Upper lobe of left lung (tissue), 4 donors: ENCODE measurements around the gene CUEDC1.

Experiments
- CTCF ChIP-seq, 6 experiments: fragments of 450-650 bp in 4 of 6; fragments of 200-600 bp in 2 of 6; sonication (generic) in 2 of 6; IDR thresholded peaks; one replicate each; pipeline ENCODE4 v1.5.1; 2016 to 2019; ENCODE audit warnings: antibody characterized with exemption in 6 of 6
- EP300 ChIP-seq, 4 donors: sonication (generic); formaldehyde crosslinking; IDR thresholded peaks; one replicate each; pipeline ENCODE4 v1.5.1; 2017; ENCODE audit warnings: antibody characterized with exemption in 4 of 4, control low read depth in 2 of 4
- POLR2A ChIP-seq, 4 donors: fragments of 450-650 bp; IDR thresholded peaks; one replicate each; pipeline ENCODE4 v1.5.1; 2016 to 2017; ENCODE audit warnings: antibody characterized with exemption in 4 of 4, mild to moderate bottlenecking in 2 of 4
- POLR2AphosphoS5 ChIP-seq, 2 donors: sonication (generic); formaldehyde crosslinking; IDR thresholded peaks; one replicate each; pipeline ENCODE4 v1.5.1; 2017; ENCODE audit warnings: antibody characterized with exemption in 2 of 2

GRCh38 chr17:57838453-57838852 is 116.8 kb downstream of the CUEDC1 start:
- TF ChIP-seq POLR2A (IDR thresholded peaks at IDR 0.05) (no peak), POLR2AphosphoS5 (IDR thresholded peaks at IDR 0.05) (no peak), CTCF (IDR thresholded peaks at IDR 0.05) (no peak), EP300 (IDR thresholded peaks at IDR 0.05) (no peak)
